HG03159 (cell line): ENCODE results near the gene LCMT2.

ENCODE experiments used
- ATAC-seq: cut with Tn5 transposase; IDR thresholded peaks from one replicate; pipeline ENCODE4 v1.9.1; 2021; ENCODE audit warnings: mild to moderate bottlenecking, moderate library complexity; ENCODE audit not compliant: unreplicated experiment

The LCMT2 gene

DNA sequence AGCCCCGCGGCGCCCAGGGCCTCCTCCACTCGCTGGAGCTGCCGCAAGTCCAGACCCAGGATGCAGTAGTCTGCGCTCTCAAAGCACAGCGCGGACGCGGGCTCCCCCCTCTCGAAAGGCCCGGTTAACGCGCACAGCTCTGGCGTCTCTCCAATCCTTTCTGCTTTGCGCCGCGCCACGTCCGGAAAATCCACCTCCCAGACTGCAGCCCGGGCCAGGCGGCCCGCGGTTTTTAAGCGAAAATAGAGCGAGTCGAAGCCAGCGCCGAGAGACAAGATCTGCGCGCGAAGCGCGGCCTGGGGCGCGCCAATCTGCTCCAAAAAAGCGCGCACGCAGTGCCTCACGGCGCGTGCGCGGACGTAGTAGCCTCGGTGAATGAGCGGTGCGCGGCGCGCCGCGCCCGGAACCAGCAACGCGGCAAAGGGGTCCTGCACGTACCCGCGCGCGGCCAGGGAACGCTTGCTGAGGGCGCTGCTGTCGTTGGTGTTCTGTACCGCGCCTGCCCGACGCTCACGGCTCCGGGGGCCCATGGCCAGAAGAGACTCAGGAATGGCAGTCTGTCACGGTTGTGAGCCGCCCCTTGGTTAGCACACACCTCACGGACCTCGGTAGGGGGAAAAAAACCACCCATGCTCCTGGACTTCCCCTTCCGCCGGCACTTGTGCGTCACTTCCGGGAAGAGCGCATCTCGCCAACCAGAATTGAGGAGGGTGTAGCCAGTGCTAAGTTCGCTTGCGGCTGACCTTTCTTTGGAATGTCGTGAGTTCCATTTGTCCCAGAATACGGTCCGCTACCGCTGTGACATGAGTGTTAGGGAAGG is at the start of gene LCMT2:
TSS of gene LCMT2 (minus strand) at position 614 of the 820 bp plus-strand sequence. CDS start at position 530, 84 bp downstream.
- peak; percentile 93 for ATAC-seq

- no peak for ATAC-seq
Observed at GRCh38 chr15:43378601-43379000, 48.2 kb upstream of the LCMT2 start.

DNA sequence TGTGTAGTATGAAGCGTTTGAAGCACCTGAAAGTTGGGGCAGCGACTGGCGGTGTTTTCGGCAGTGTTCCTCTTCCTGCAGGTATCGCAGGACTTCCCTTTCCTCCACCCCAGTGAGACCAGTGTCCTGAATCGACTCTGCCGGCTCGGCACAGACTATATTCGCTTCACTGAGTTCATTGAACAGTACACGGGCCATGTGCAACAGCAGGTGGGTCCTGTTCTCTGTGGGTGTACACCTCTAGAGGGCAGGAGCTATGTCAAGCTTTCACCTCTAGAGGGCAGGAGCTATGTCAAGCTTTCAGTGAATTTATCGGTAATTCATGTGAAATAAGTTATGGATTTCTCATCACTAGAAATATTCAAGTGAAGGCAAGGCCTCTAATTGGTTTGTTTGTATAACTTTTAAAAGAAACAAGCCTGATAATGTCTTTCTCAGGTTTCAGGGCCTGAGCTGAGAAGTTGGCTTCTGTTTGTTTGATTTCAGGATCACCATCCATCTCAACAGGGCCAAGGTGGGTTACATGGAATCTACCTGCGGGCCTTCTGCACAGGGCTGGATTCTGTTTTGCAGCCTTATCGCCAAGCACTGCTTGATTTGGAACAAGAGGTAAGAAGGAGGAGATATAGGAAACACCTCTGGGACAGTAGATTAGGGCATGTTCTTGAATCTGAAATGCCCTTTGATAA is 45.8 kb upstream of the LCMT2 start:
- ATAC-seq: no peak

GRCh38 chr15:43370975-43371974 is 40.9 kb upstream of the LCMT2 start, which contains the start of the genes TUBGCP4 and ZSCAN29:
Gene TUBGCP4, plus strand, starts transcription at chr15:43371101. Its CDS starts 254 bp downstream, at chr15:43371355.
Gene ZSCAN29, minus strand, starts transcription at chr15:43371043. Its CDS starts 1,130 bp downstream, at chr15:43369913.
- peak; percentile 70 for ATAC-seq

- ATAC-seq: peak; percentile 39
Observed at GRCh38 chr15:43370310-43370974, 40.1 kb upstream of the LCMT2 start.

DNA sequence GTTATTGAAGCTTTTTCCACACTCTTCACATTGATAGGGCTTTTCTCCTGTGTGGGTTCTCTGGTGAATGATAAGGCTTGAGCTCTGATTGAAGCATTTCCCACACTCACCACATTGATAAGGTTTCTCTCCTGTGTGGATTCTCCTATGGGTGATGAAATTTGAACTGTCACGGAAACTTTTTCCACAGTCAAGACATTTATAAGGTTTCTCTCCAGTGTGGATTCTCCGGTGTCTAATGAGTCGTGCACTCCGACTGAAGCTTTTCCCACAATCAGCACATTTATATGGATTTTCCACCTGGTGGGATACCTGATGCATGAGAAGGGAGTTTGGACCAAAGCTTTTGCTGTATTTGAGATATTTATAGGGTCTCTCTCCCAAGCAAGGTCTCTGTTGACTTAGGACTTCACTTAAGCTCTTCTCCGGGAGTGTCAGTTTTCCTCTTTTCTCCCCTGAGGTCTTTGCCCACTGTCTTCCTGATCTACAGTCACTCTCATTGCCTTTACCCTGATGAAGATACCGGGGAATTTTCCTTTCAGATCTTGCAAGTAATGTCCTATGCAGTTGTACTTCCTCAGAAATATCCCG is 31.0 kb upstream of the LCMT2 start:
- ATAC-seq: no peak

- no peak for ATAC-seq
Observed at GRCh38 chr15:43360821-43361220, 30.4 kb upstream of the LCMT2 start.

DNA sequence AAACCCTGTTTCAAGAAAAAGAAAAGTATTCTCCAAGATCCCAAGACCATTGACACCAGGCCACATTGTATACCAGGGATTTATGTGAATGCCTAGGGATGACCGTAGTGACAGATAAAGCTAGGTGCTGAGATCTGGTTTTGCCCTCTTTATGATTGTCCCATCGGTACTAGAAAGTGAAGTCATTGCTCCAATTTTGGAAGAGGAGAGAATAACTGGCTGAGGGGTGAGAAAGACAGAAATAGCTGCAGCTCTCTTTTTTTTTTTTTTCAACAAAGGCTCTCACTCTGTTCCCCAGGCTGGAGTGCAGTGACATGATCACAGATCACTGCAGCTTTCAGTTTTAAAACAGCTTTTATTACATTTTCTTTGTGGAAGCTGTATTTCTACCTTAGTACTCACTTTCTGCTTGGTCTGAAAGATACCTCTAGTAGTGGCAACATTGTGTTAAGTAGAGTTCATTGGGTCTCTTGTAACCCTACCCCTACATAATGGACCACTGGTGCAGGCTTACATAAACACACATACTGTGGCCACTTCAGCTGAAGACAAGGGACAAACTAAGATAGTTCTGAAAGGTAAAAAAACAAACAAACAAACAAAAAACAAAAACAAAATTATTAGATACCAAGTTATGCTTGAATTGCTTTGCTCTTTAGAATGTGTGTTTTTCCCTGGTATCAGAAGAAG is 22.5 kb upstream of the LCMT2 start:
- ATAC-seq: no peak

DNA sequence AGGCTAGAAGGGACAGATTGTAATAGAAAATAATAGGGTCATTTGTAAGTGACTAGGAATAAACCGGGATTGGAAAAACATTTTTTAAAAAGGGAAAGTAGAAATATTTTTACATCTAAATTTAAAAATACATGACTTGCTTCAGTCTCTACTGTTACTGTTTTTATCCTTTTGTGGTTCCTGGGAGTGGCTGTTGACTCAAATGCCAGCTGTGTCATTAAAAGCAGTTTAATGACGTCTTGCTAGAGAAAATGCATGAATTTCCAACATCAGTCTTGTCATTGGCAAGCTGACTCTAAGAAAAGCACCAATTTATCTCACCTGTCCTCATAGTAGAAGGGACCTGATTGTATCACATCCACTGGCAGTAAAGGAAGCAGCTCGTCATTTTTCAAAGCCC is 16.7 kb upstream of the LCMT2 start:
- ATAC-seq: no peak

DNA sequence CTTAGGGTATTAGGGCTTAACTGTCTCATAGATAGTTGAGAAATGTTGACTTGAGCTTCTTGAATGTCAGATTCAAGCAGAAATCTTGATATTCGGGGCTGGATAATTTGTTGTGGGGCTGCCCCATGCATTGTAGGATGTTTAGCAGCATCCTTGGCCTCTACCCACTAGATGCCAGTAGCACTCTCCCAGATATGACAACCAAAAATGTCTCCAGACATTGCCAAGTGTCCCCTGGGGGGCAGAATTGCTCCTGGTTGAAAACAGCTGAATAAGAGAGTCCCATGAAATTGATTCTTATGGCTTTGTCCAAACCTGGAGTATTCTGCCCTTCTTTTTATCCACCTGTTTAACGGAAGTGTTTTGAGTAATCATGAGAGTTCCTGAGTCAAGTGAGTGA is 15.9 kb upstream of the LCMT2 start:
- no peak for ATAC-seq

DNA sequence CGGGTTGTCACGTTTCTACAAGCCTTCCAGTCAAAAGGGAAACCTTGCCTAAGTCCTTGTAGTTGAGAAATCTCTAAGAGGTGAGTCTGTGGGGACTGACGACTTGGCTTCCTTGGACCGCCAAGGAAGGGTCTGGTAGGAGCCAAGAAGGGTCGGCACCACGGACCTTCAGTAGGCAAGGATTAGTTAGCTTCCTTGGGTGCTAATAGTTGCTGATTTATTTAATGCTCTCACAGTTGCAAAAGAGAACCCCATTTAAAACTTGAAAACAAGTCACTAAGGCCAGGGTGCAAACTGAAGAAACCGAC is 361 bp upstream of the LCMT2 start:
- ATAC-seq: peak; percentile 9

- ATAC-seq: no peak
Observed at GRCh38 chr15:43329217-43329959, 985 bp downstream of the LCMT2 start.

DNA sequence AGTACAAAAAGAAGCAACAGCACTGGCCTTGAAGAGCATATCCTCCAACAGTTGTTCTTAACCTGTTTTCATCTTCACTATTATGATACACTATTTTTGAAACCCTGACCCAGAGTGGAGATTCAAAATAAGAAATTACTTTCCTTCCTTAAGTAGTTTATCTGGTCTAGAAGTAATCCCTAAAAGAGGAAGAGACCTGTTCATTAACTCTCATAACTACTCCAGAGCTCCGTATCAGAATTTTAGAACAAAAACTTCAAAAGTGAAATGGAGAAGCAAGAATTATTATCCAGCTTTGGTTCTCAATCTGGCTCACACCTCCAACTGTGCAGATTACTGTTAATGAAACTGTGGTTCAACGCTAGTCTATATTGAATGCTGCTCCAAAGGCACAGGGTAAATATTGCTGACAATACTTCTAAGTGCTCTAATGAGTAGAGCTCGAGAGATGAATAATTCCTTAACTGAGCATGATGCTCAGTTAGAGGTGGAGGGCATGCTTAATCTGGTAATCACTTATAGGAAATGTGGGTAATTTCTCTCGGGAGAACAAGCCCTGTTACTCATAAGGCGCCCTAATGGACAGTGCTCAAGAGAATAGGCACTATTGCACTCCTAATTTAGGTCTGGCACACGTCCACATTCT is 5.2 kb downstream of the LCMT2 start:
- ATAC-seq: no peak

GRCh38 chr15:43318990-43319771 is 11.2 kb downstream of the LCMT2 start:
- no peak for ATAC-seq

DNA sequence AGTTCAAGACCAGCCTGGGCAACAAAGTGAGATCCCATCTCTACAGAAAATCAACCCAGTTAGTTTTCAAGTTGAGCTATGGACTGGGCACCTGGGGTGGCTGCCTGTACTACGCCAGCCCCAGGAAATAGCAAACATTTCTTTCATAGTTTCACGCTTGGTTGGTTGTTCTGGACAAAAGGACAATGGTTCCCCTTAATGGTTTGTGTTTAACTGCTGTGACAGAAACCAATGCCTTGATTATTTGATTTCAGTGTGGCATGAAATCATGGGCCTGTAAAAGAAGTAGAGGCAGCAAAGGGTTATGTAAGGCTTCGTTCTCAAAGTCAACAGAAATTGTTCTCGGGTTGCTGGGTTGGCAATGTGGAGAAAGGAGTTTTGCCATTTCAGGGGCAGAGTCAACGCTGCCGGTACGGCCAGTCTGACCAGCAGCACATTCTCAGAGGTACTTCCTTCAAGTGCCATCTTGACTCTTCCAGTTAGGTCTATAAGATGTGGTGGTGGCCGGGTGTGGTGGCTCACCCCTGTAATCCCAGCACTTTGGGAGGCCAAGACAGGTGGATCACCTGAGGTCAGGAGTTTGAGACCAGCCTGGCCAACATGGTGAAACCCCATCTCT is 12.7 kb downstream of the LCMT2 start:
- no peak for ATAC-seq

DNA sequence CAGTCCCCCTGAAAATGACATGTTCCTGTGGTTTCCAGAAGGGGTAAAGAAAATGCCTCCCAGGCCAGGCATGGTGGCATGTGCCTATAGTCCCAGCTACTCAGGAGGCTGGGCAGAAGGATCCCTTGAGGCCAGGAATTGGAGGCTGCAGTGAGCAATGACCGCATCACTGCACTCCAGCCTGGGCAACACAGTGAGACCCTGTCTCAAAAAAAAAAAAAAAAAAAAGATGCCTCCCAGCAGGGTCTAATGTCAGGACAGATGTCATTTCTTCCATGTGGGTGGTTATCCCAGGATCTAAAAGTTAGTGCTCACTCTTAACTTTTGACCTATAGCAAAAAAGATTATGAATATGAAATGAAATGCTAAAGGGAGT is 13.4 kb downstream of the LCMT2 start:
- ATAC-seq: no peak
